A549 (cell line): ENCODE results near the gene KCND1.

ENCODE experiments used
- CEBPB ChIP-seq, 2 experiments: fragments of >200 bp in 1 of 2; sonication (Bioruptor Twin) in 1 of 2; formaldehyde crosslinking in 1 of 2; IDR thresholded peaks; 2 replicates each; pipeline ENCODE4 v1.6.1; 2012 to 2016
- CHD2 ChIP-seq: fragments of 150-350 bp; IDR thresholded peaks from 2 replicates; pipeline ENCODE4 v1.6.1; 2014; ENCODE audit warnings: low read length; ENCODE audit not compliant: partially characterized antibody
- CTCF ChIP-seq: fragments of >200 bp; sonication (Bioruptor Twin); formaldehyde crosslinking; IDR thresholded peaks from 3 replicates; pipeline ENCODE4 v1.5.1; 2016
- EP300 ChIP-seq, 2 experiments: fragments of >200 bp; sonication (Bioruptor Twin); formaldehyde crosslinking; IDR thresholded peaks; 2 replicates in 1 of 2; 3 replicates in 1 of 2; pipeline ENCODE4 v1.6.1; 2016 to 2017
- ESRRA ChIP-seq: fragments of 150-350 bp; IDR thresholded peaks from 2 replicates; pipeline ENCODE4 v1.6.1; 2014; ENCODE audit warnings: mild to moderate bottlenecking, low read length, borderline replicate concordance
- HMGXB4 ChIP-seq: fragments of 250-450 bp; sonication (Bioruptor Pico); IDR thresholded peaks from 2 replicates; pipeline ENCODE4 v1.5.0; 2021; ENCODE audit warnings: mild to moderate bottlenecking, moderate library complexity, borderline replicate concordance
- KDM1A ChIP-seq: fragments of 200-600 bp; sonication (generic); IDR thresholded peaks from 2 replicates; pipeline ENCODE4 v1.6.1; 2016; ENCODE audit warnings: low read depth, mild to moderate bottlenecking
- MAFK ChIP-seq: fragments of 450-650 bp; IDR thresholded peaks from 2 replicates; pipeline ENCODE4 v1.6.1; 2014; ENCODE audit not compliant: partially characterized antibody
- MAX ChIP-seq: IDR thresholded peaks from 2 replicates; pipeline ENCODE4 v1.6.1; 2012
- MYC ChIP-seq: IDR thresholded peaks from 2 replicates; pipeline ENCODE4 v1.6.1; 2012; ENCODE audit warnings: mild to moderate bottlenecking, inconsistent platforms, low read length, improper control_type of control experiment, borderline replicate concordance
- POLR2AphosphoS2 ChIP-seq: conservative IDR thresholded peaks from 2 replicates; pipeline ENCODE4 v1.6.1; 2012; ENCODE audit warnings: low read length, improper control_type of control experiment, inconsistent platforms
- RARB ChIP-seq: fragments of 250-450 bp; sonication (Bioruptor Pico); IDR thresholded peaks from 2 replicates; pipeline ENCODE4 v1.8.0; 2021; ENCODE audit warnings: mild to moderate bottlenecking, moderate library complexity
- SREBF2 ChIP-seq: fragments of 450-650 bp; IDR thresholded peaks from 2 replicates; pipeline ENCODE4 v1.6.1; 2014; ENCODE audit warnings: mild to moderate bottlenecking, moderate library complexity

GRCh38 chrX:49002091-49002935, 30.7 kb upstream of the KCND1 start, which contains the start of gene GRIPAP1:
- TF ChIP-seq HMGXB4 (CRISPR knock-in tag) (no peak), POLR2AphosphoS2 (no peak), MAX (peak; percentile 35; the same call in 1 of the 2 replicates), SREBF2 (no peak), CHD2 (no peak), CTCF (no peak), ESRRA (no peak), MAFK (no peak), MYC (no peak), RARB (no peak), CEBPB (IDR thresholded peaks at IDR 0.05) (peak in 1 of 2 experiments; percentile 55; a peak in 2 of 4 replicates), KDM1A (no peak), EP300 (IDR thresholded peaks at IDR 0.05) (no peak)
